H1 (cell line): ENCODE results near the gene PDZD4. TPM values are rescaled to one million over a fixed set of nuclear protein-coding genes. Genes with fewer than 3 reads are reported as not detected.

Experiments
- CHD7 ChIP-seq: fragments of 300-600 bp; sonication (generic); IDR thresholded peaks from 2 replicates; pipeline ENCODE4 v1.7.1; 2012; ENCODE audit warnings: low read length, moderate library complexity, mild to moderate bottlenecking, inconsistent platforms; ENCODE audit not compliant: insufficient replicate concordance
- CREB1 ChIP-seq: IDR thresholded peaks from 2 replicates; pipeline ENCODE4 v1.6.1; 2012; ENCODE audit warnings: inconsistent platforms
- EZH2 ChIP-seq: fragments of 200-600 bp; sonication (generic); IDR thresholded peaks from 2 replicates; pipeline ENCODE4 v1.7.1; 2012; ENCODE audit warnings: low read depth, mild to moderate bottlenecking, moderate library complexity, low read length, inconsistent platforms; ENCODE audit not compliant: severe bottlenecking
- MAX ChIP-seq: IDR thresholded peaks from 2 replicates; pipeline ENCODE4 v1.6.1; 2012; ENCODE audit warnings: inconsistent platforms
- NRF1 ChIP-seq: IDR thresholded peaks from 2 replicates; pipeline ENCODE4 v1.6.1; 2011; ENCODE audit warnings: mild to moderate bottlenecking, low read depth, low read length, improper control_type of control experiment
- POLR2A ChIP-seq, 2 experiments: IDR thresholded peaks; 1 replicate in 1 of 2; 2 replicates in 1 of 2; pipeline ENCODE4 v1.6.1; 2011; ENCODE audit warnings: low read depth in 2 of 2, low read length in 2 of 2, mild to moderate bottlenecking in 2 of 2; ENCODE audit errors: control extremely low read depth in 1 of 2
- TAF1 ChIP-seq: IDR thresholded peaks from 2 replicates; pipeline ENCODE4 v1.6.1; 2011; ENCODE audit warnings: mild to moderate bottlenecking, low read depth, low read length
- TCF12 ChIP-seq: IDR thresholded peaks from 2 replicates; pipeline ENCODE4 v1.6.1; 2011; ENCODE audit warnings: low read depth, mild to moderate bottlenecking, low read length
- polyA plus RNA-seq, 7 experiments: library from polyadenylated mRNA; depleted of rRNA in 3 of 7; stranded (reverse) in 5 of 7; unstranded in 2 of 7; fragments of >200 nt in 5 of 7; fragments of 200-250 nt in 2 of 7; gene quantifications; 1 replicate in 5 of 7; 2 replicates in 1 of 7; 4 replicates in 1 of 7; pipeline versions ENCODE4 v1.2.1 to v1.2.3, GENCODE V29; 2011 to 2013; ENCODE audit warnings: missing spikeins in 2 of 7, mixed read lengths in 2 of 7
- total RNA-seq: library from RNA; stranded (reverse); fragmentation: NEBNext Ultra II Directional; extraction: Animal tissue kit (Norgen Biotek cat#: 25700); gene quantifications from 2 replicates; pipeline ENCODE4 v1.2.1, GENCODE V29; 2021

PDZD4 gene
- total and polyA plus RNA-seq, 2 of the 8 experiments (the other 6 are each of a cell fraction or from before 2014, with no cell fraction given): 45.8 to 169 TPM

GRCh38 chrX:153818571-153819383 is 11.6 kb downstream of the PDZD4 start (continued):
- TF ChIP-seq MAX (0 out of 2 replicates have a peak, but pooled peaks have one; percentile 16), TAF1 (peak; percentile 61; the same call in 1 of the 2 replicates), CREB1 (no peak), POLR2A (IDR thresholded peaks at IDR 0.05; ENCODE audit: control extremely low read depth in 1 of 2, low read depth in 2 of 2, low read length in 2 of 2) (peak in 1 of 2 experiments; percentile 64; a peak in 2 of 3 replicates), NRF1 (no peak), TCF12 (no peak), CHD7 (no peak), EZH2 (no peak)
